SU-DHL-6 (cell line): Measurements from ENCODE around the gene CACNG3.

Source experiments
- H2AFZ ChIP-seq: fragments of 200-600 bp; sonication (generic); 2 replicates; pipeline ENCODE4 v1.6.1; 2014; ENCODE audit warnings: low read depth, mild to moderate bottlenecking, moderate library complexity, mixed read lengths, antibody characterized with exemption, low read length; ENCODE audit not compliant: severe bottlenecking
- H3F3A ChIP-seq: fragments of 200-600 bp; shearing (Covaris generic); 2 replicates; pipeline ENCODE4 v1.6.0; 2016; ENCODE audit warnings: antibody characterized with exemption, mild to moderate bottlenecking; ENCODE audit not compliant: insufficient read depth
- H3K27ac ChIP-seq: fragments of 200-600 bp; sonication (generic); 2 replicates; pipeline ENCODE4 v1.5.1; 2016; ENCODE audit warnings: low read depth, mild to moderate bottlenecking, low read length, moderate library complexity, mixed read lengths
- H3K27me3 ChIP-seq: fragments of 200-600 bp; sonication (generic), shearing (Covaris generic); 2 replicates; pipeline ENCODE4 v1.6.0; 2014; ENCODE audit warnings: mild to moderate bottlenecking, low read length
- H3K36me3 ChIP-seq: fragments of 200-600 bp; sonication (generic); 2 replicates; pipeline ENCODE4 v1.6.1; 2014; ENCODE audit warnings: mild to moderate bottlenecking, low read length, mixed read lengths
- H3K4me2 ChIP-seq: fragments of 300-600, 200-600 bp; shearing (Covaris generic), sonication (generic); 2 replicates; pipeline ENCODE4 v1.6.0; 2014; ENCODE audit warnings: low read length, low read depth, mild to moderate bottlenecking; ENCODE audit not compliant: poor library complexity, severe bottlenecking
- H3K4me3 ChIP-seq: fragments of 200-600 bp; sonication (generic); 2 replicates; pipeline ENCODE4 v1.5.1; 2014; ENCODE audit warnings: antibody characterized with exemption, low read length, mild to moderate bottlenecking, mixed read lengths; ENCODE audit not compliant: insufficient read depth, poor library complexity, severe bottlenecking
- H3K79me2 ChIP-seq: fragments of 200-600 bp; sonication (generic); 2 replicates; pipeline ENCODE4 v1.6.1; 2014; ENCODE audit warnings: mild to moderate bottlenecking, low read length, moderate library complexity; ENCODE audit not compliant: insufficient read depth
- H3K9ac ChIP-seq: fragments of 200-600 bp; sonication (generic); 2 replicates; pipeline ENCODE4 v1.7.0; 2014; ENCODE audit warnings: mild to moderate bottlenecking, low read length
- H3K9me2 ChIP-seq: fragments of 200-600 bp; sonication (generic); replicated peaks from 2 replicates; pipeline ENCODE4 v1.6.1; 2014; ENCODE audit warnings: low read length; ENCODE audit not compliant: insufficient read depth
- H3K9me3 ChIP-seq: fragments of 200-600 bp; sonication (generic); 2 replicates; pipeline ENCODE4 v1.6.1; 2014; ENCODE audit warnings: low read length, mixed read lengths; ENCODE audit not compliant: insufficient read depth
- H4K20me1 ChIP-seq: fragments of 200-600 bp; sonication (generic); 2 replicates; pipeline ENCODE4 v1.6.1; 2014; ENCODE audit warnings: low read depth, mild to moderate bottlenecking, antibody characterized with exemption, low read length, moderate library complexity, mixed read lengths
- EZH2phosphoT487 ChIP-seq: fragments of 200-600 bp; sonication (generic), shearing (Covaris generic); conservative IDR thresholded peaks from 2 replicates; pipeline ENCODE4 v1.6.1; 2018; ENCODE audit warnings: mild to moderate bottlenecking, antibody characterized with exemption, low read length, moderate library complexity, mixed read lengths
- TF ChIP-seq, protein P1 (sequence below): fragments of 200-600 bp; sonication (generic); IDR thresholded peaks from one replicate; pipeline ENCODE4 v1.5.1; 2017; ENCODE audit warnings: antibody characterized with exemption, mild to moderate bottlenecking, low read length, moderate library complexity; ENCODE audit not compliant: insufficient read depth, poor library complexity, severe bottlenecking

CACNG3 gene

DNA sequence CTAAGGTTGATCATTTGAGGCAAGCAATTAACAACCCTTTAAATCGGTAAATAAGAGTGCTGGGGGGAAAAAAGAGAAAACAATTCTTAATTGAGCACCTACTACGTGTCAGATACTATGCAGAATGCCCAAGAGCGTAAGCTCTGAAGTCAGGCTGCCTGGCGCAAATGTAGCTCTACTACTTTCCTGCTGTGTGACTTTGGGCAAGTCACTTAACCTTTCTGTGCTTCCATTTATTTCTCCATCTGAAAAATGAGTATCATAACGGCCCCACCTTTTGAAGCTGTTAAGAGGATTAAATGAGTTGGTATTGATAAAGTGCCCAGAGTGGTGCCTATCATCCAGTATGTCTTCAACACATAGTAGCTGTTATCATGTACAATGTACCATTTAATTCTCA is 102.0 kb downstream of the CACNG3 start:
- Histone ChIP-seq H3K36me3 (no peaks in the 10 kb centered on the region), H3K9ac (no peak overlapping the region), H3K4me3 (no peak overlapping the region), H3K4me2 (no peak overlapping the region), H3K27ac (no peak overlapping the region), H3K79me2 (no peaks in the 10 kb centered on the region), H2AFZ (no peak overlapping the region), H3K27me3 (no peaks in the 10 kb centered on the region), H3K9me2 (no peaks in the 10 kb centered on the region), H3F3A (no peaks in the 10 kb centered on the region), H3K9me3 (no peaks in the 10 kb centered on the region), H4K20me1 (no peaks in the 10 kb centered on the region)
- TF ChIP-seq, protein P1, sequence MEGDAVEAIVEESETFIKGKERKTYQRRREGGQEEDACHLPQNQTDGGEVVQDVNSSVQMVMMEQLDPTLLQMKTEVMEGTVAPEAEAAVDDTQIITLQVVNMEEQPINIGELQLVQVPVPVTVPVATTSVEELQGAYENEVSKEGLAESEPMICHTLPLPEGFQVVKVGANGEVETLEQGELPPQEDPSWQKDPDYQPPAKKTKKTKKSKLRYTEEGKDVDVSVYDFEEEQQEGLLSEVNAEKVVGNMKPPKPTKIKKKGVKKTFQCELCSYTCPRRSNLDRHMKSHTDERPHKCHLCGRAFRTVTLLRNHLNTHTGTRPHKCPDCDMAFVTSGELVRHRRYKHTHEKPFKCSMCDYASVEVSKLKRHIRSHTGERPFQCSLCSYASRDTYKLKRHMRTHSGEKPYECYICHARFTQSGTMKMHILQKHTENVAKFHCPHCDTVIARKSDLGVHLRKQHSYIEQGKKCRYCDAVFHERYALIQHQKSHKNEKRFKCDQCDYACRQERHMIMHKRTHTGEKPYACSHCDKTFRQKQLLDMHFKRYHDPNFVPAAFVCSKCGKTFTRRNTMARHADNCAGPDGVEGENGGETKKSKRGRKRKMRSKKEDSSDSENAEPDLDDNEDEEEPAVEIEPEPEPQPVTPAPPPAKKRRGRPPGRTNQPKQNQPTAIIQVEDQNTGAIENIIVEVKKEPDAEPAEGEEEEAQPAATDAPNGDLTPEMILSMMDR = no peak
- TF ChIP-seq EZH2phosphoT487 = no peak

DNA sequence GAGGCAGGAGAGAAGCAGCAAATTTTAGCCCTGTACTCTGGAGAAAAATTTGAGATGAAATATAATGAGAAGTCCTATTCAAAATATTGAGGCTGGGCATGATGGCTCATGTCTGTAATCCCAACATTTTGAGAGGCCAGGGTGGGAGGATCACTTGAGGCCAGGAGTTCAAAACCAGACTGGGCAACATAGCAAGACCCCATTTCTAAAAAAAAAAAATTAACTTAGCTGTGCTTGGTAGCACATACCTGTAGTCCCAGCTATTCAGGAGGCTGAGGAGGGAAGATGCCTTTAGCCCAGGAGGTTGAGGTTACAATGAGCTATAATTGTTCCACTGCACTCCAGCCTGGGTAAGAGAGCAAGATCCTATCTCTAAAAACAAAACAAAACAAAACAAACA is 103.4 kb downstream of the CACNG3 start:
- H4K20me1 ChIP-seq = no peaks in the 10 kb centered on the region
- no peaks in the 10 kb centered on the region for H3K36me3 ChIP-seq
- no peak for TF ChIP-seq EZH2phosphoT487
- TF ChIP-seq, protein P1 = no peak
- H3F3A ChIP-seq = no peaks in the 10 kb centered on the region
- no peak overlapping the region for H3K9ac ChIP-seq
- no peak overlapping the region for H3K27ac ChIP-seq
- no peak overlapping the region for H2AFZ ChIP-seq
- H3K4me3 ChIP-seq = no peak overlapping the region
- no peaks in the 10 kb centered on the region for H3K79me2 ChIP-seq
- H3K9me3 ChIP-seq = no peaks in the 10 kb centered on the region
- H3K9me2 ChIP-seq = no peaks in the 10 kb centered on the region
- no peaks in the 10 kb centered on the region for H3K27me3 ChIP-seq
- no peak overlapping the region for H3K4me2 ChIP-seq

DNA sequence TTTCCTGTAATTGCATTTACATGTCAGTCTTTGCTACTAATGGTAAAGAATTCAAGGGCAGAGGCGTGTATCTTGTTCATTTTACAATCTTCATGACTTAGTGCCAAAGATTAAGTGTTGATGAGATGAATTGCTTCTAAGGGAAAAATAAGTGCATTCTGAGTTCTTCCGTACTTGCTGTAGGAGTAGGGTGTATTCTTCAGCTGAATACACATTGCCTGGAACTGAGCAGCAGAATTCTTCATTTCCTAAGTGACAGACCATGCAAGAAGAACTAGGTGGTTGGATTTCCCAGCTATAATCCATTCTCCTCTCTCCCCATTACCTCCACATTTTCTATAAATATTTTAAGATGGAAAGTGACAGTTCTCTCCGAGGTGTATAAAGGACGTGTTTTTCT is 104.8 kb downstream of the CACNG3 start:
- Histone ChIP-seq H3K4me3 (no peak overlapping the region), H3K9me3 (no peaks in the 10 kb centered on the region), H3K9ac (no peak overlapping the region), H3F3A (no peaks in the 10 kb centered on the region), H3K4me2 (no peak overlapping the region), H3K79me2 (no peaks in the 10 kb centered on the region), H2AFZ (no peak overlapping the region), H3K27me3 (no peaks in the 10 kb centered on the region), H3K9me2 (no peaks in the 10 kb centered on the region), H3K27ac (no peak overlapping the region), H4K20me1 (no peaks in the 10 kb centered on the region), H3K36me3 (no peaks in the 10 kb centered on the region)
- TF ChIP-seq, protein P1 = no peak
- no peak for TF ChIP-seq EZH2phosphoT487

DNA sequence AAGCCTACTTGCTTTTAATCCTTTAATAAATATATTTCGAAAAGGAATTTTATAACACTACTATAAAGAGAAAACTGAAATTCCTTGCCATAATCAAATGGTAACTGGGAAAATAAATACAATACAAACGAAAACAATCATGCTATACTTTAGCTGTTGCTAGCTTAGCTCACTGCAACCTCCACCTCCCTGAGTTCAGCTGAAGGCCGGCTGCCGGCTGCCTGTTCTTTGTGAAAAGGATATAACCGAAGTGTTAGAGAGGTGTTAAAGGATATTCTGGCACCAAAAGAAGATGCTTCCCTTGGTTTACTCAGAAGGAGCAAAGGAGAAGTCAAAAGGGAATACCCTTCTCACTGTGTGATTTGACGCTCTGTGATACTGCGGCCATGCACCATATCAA is 108.5 kb downstream of the CACNG3 start:
- no peak overlapping the region for H3K27ac ChIP-seq
- no peak for TF ChIP-seq EZH2phosphoT487
- TF ChIP-seq, protein P1 = no peak

More for the DNA sequence above, 108.5 kb downstream of the CACNG3 start:
- H3K9ac ChIP-seq = no peak overlapping the region
- H3K9me2 ChIP-seq = no peaks in the 10 kb centered on the region
- H3K79me2 ChIP-seq = no peaks in the 10 kb centered on the region
- H3K36me3 ChIP-seq = no peaks in the 10 kb centered on the region
- H3K27me3 ChIP-seq = no peaks in the 10 kb centered on the region
- H3F3A ChIP-seq = no peaks in the 10 kb centered on the region
- no peaks in the 10 kb centered on the region for H4K20me1 ChIP-seq
- H3K4me2 ChIP-seq = no peak overlapping the region
- H3K4me3 ChIP-seq = no peak overlapping the region
- no peak overlapping the region for H2AFZ ChIP-seq
- no peaks in the 10 kb centered on the region for H3K9me3 ChIP-seq
